H9 (cell line): ENCODE results near the gene CCDC88C. TPM values are rescaled to one million over a fixed set of nuclear protein-coding genes. Genes with fewer than 3 reads are reported as not detected.

Source experiments
- DNase-seq: peaks from one replicate; pipeline ENCODE4 v3.0.0-alpha.2; 2017
- H2AFZ ChIP-seq: one replicate; pipeline ENCODE4 v1.6.1; 2013; ENCODE audit warnings: mild to moderate bottlenecking, low read length, control low read depth, moderate library complexity
- H2AK5ac ChIP-seq: 2 replicates; pipeline ENCODE4 v1.6.1; 2013; ENCODE audit warnings: low read length, control low read depth, mixed read lengths; ENCODE audit not compliant: insufficient read length
- H2BK120ac ChIP-seq: one replicate; pipeline ENCODE4 v1.6.1; 2013; ENCODE audit warnings: low read depth, mild to moderate bottlenecking, low read length, control low read depth, inconsistent platforms; ENCODE audit not compliant: poor library complexity, severe bottlenecking
- H2BK12ac ChIP-seq: 2 replicates; pipeline ENCODE4 v1.6.1; 2013; ENCODE audit warnings: low read length, control low read depth, mixed read lengths, low read depth; ENCODE audit not compliant: insufficient read length
- H2BK15ac ChIP-seq: 2 replicates; pipeline ENCODE4 v1.6.1; 2013; ENCODE audit warnings: low read depth, low read length, control low read depth
- H2BK20ac ChIP-seq: one replicate; pipeline ENCODE4 v1.6.1; 2013; ENCODE audit warnings: low read depth, mild to moderate bottlenecking, low read length, control low read depth, inconsistent platforms; ENCODE audit not compliant: poor library complexity, severe bottlenecking
- H2BK5ac ChIP-seq: 2 replicates; pipeline ENCODE4 v1.6.1; 2013; ENCODE audit warnings: low read length, control low read depth, mixed read lengths; ENCODE audit not compliant: insufficient read length
- H3K14ac ChIP-seq: 2 replicates; pipeline ENCODE4 v1.6.1; 2013; ENCODE audit warnings: low read length, control low read depth; ENCODE audit not compliant: insufficient read depth
- H3K18ac ChIP-seq: 2 replicates; pipeline ENCODE4 v1.6.1; 2013; ENCODE audit warnings: low read depth, mild to moderate bottlenecking, mixed read lengths, low read length, control low read depth; ENCODE audit not compliant: insufficient read length
- H3K23ac ChIP-seq: 2 replicates; pipeline ENCODE4 v1.6.1; 2013; ENCODE audit warnings: low read length, control low read depth, mixed read lengths, low read depth; ENCODE audit not compliant: insufficient read length
- H3K23me2 ChIP-seq: 2 replicates; pipeline ENCODE4 v1.6.1; 2013; ENCODE audit warnings: low read depth, mild to moderate bottlenecking, mixed read lengths, low read length, control low read depth; ENCODE audit not compliant: insufficient read length, poor library complexity, severe bottlenecking
- H3K27ac ChIP-seq: 2 replicates; pipeline ENCODE4 v1.5.1; 2013; ENCODE audit warnings: low read length, control low read depth, mixed read lengths, low read depth; ENCODE audit not compliant: insufficient read length
- H3K27me3 ChIP-seq: 2 replicates; pipeline ENCODE4 v1.6.1; 2013; ENCODE audit warnings: low read length, control low read depth, inconsistent platforms; ENCODE audit not compliant: insufficient read depth
- H3K4ac ChIP-seq: 2 replicates; pipeline ENCODE4 v1.6.1; 2013; ENCODE audit warnings: low read depth, mild to moderate bottlenecking, control low read depth, inconsistent platforms, low read length, moderate library complexity
- H3K4me1 ChIP-seq: 2 replicates; pipeline ENCODE4 v1.6.1; 2013; ENCODE audit warnings: low read length, control low read depth, inconsistent platforms; ENCODE audit not compliant: insufficient read depth
- H3K4me2 ChIP-seq: 2 replicates; pipeline ENCODE4 v1.6.1; 2013; ENCODE audit warnings: low read length, control low read depth, mixed read lengths; ENCODE audit not compliant: insufficient read length, insufficient read depth
- H3K56ac ChIP-seq: 2 replicates; pipeline ENCODE4 v1.6.1; 2013; ENCODE audit warnings: low read depth, mild to moderate bottlenecking, mixed read lengths, low read length, control low read depth; ENCODE audit not compliant: insufficient read length
- H3K79me1 ChIP-seq: 2 replicates; pipeline ENCODE4 v1.6.1; 2013; ENCODE audit warnings: low read depth, mild to moderate bottlenecking, moderate library complexity, low read length, control low read depth, inconsistent platforms; ENCODE audit not compliant: insufficient read depth, poor library complexity, severe bottlenecking
- H3K79me2 ChIP-seq: 2 replicates; pipeline ENCODE4 v1.6.1; 2013; ENCODE audit warnings: low read length, control low read depth, inconsistent platforms; ENCODE audit not compliant: insufficient read depth
- H3K9ac ChIP-seq: 2 replicates; pipeline ENCODE4 v1.6.1; 2013; ENCODE audit warnings: low read length, control low read depth, mixed read lengths; ENCODE audit not compliant: insufficient read length; ENCODE audit errors: extremely low read depth
- H3K9me3 ChIP-seq: one replicate; pipeline ENCODE4 v1.6.1; 2013; ENCODE audit warnings: low read depth, low read length, inconsistent platforms; ENCODE audit not compliant: control insufficient read depth
- H3T11ph ChIP-seq: one replicate; pipeline ENCODE4 v1.6.1; 2013; ENCODE audit warnings: mild to moderate bottlenecking, low read length, control low read depth, inconsistent platforms
- H4K20me1 ChIP-seq: one replicate; pipeline ENCODE4 v1.6.1; 2013; ENCODE audit not compliant: control insufficient read depth, insufficient read length, insufficient read depth
- H4K5ac ChIP-seq: 2 replicates; pipeline ENCODE4 v1.6.1; 2013; ENCODE audit warnings: low read depth, mild to moderate bottlenecking, mixed read lengths, low read length, control low read depth; ENCODE audit not compliant: insufficient read length
- H4K8ac ChIP-seq: replicated peaks from 2 replicates; pipeline ENCODE4 v1.6.1; 2013; ENCODE audit warnings: low read length, control low read depth, mixed read lengths, low read depth; ENCODE audit not compliant: insufficient read length
- H4K91ac ChIP-seq: 2 replicates; pipeline ENCODE4 v1.6.1; 2013; ENCODE audit warnings: low read depth, mild to moderate bottlenecking, moderate library complexity, mixed read lengths, low read length, control low read depth; ENCODE audit not compliant: insufficient read length
- H3K27ac Mint-ChIP-seq, 3 experiments: 2 replicates in 2 of 3; 3 replicates in 1 of 3; pipeline ENCODE4 v1.8.0; 2020 to 2021; ENCODE audit warnings: mixed read lengths in 3 of 3, mild to moderate bottlenecking in 1 of 3, moderate library complexity in 1 of 3
- H3K27me3 Mint-ChIP-seq: 2 replicates; pipeline ENCODE4 v1.8.0; 2021; ENCODE audit warnings: low read depth, mild to moderate bottlenecking, moderate library complexity, mixed read lengths
- H3K36me3 Mint-ChIP-seq, 3 experiments: 2 replicates in 2 of 3; 3 replicates in 1 of 3; pipeline ENCODE4 v1.8.0; 2020 to 2021; ENCODE audit warnings: low read depth in 3 of 3, mixed read lengths in 3 of 3; ENCODE audit not compliant: insufficient read depth in 1 of 3
- H3K4me1 Mint-ChIP-seq, 2 experiments: 2 replicates each; pipeline ENCODE4 v1.8.0; 2020; ENCODE audit warnings: mixed read lengths in 2 of 2
- H3K4me3 Mint-ChIP-seq, 2 experiments: 2 replicates in 1 of 2; 3 replicates in 1 of 2; pipeline ENCODE4 v1.8.0; 2020 to 2021; ENCODE audit warnings: mild to moderate bottlenecking in 2 of 2, mixed read lengths in 2 of 2, moderate library complexity in 1 of 2
- H3K9me3 Mint-ChIP-seq, 2 experiments: 2 replicates in 1 of 2; 3 replicates in 1 of 2; pipeline ENCODE4 v1.8.0; 2020; ENCODE audit warnings: mild to moderate bottlenecking in 2 of 2, mixed read lengths in 2 of 2, moderate library complexity in 1 of 2
- WGBS: extraction: QIAGEN DNeasy Blood & Tissue Kit; methylation state at CpG from one replicate; pipeline ENCODE4 v1.1.7; 2013; ENCODE audit warnings: missing lambda C conversion rate, low lambda C conversion rate, mixed read lengths; ENCODE audit not compliant: insufficient read length; ENCODE audit errors: extremely low coverage; 5-methylcytosine and 5-hydroxymethylcytosine counted together
- total RNA-seq: library from RNA; stranded (reverse); gene quantifications from 2 replicates; pipeline ENCODE4 v1.2.1, GENCODE V29; 2021
- TF ChIP-seq, protein P1 (sequence below): fragments of 200-600 bp; sonication (generic); conservative IDR thresholded peaks from 3 replicates; pipeline ENCODE4 v1.8.0; 2021; ENCODE audit warnings: antibody characterized with exemption, mild to moderate bottlenecking

The CCDC88C gene
- total RNA-seq, 1 experiment from 2014 or later = 52.4 TPM

DNA sequence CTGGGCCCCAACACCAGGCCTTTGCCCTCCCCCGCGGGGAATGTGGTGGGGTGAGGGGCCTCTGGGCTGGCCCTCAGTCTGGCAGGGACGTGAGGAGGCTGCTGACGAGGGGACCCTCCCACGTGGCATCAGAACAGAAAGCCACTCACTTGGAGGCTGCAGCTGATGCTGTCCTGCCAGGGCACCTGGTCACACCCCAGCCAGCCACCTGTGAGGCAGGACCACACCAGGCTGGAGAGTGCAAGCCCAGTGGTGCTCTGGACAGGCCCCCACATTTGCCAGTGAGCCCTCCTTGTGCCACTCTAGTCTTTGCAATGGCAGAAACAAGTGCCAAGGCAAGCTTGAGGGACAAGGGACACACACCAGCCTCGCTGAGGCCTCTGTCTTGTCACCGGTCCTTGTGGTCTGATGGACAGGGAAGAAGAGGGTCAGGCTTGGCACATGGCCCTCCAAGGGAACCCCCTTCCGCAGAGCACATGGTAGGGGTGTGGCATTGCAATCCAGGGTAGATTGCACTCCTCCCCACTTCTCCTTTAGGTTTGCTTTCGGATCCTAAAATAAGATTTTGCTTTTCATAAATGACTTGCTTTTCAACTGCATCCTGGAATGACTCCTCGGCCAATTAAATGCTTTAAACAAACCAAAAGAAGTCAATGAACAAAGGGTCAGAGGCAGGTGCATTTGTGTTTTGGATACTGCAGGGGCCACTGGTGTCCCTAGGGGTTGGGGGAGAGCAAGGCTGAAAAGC, 53.7 kb downstream of the CCDC88C start:
- no peak for DNase-seq

More for the DNA sequence above, 53.7 kb downstream of the CCDC88C start:
- no peak overlapping the region for H2AK5ac ChIP-seq
- H3K4ac ChIP-seq = no peak overlapping the region
- no peaks in the 10 kb centered on the region for H3K27me3 ChIP-seq
- H4K91ac ChIP-seq = no peak overlapping the region
- H3K9ac ChIP-seq = no peak overlapping the region
- peaks cover 3% of the 10 kb centered on the region; the same call in 1 of the 2 replicates for H3K79me2 ChIP-seq
- H3K18ac ChIP-seq = no peak overlapping the region
- H2AFZ ChIP-seq = no peak overlapping the region
- no peaks in the 10 kb centered on the region for H3K9me3 Mint-ChIP-seq
- no peak overlapping the region for H4K8ac ChIP-seq
- TF ChIP-seq, protein P1, sequence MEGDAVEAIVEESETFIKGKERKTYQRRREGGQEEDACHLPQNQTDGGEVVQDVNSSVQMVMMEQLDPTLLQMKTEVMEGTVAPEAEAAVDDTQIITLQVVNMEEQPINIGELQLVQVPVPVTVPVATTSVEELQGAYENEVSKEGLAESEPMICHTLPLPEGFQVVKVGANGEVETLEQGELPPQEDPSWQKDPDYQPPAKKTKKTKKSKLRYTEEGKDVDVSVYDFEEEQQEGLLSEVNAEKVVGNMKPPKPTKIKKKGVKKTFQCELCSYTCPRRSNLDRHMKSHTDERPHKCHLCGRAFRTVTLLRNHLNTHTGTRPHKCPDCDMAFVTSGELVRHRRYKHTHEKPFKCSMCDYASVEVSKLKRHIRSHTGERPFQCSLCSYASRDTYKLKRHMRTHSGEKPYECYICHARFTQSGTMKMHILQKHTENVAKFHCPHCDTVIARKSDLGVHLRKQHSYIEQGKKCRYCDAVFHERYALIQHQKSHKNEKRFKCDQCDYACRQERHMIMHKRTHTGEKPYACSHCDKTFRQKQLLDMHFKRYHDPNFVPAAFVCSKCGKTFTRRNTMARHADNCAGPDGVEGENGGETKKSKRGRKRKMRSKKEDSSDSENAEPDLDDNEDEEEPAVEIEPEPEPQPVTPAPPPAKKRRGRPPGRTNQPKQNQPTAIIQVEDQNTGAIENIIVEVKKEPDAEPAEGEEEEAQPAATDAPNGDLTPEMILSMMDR = no peak
- H3K56ac ChIP-seq = no peak overlapping the region
- no peak overlapping the region for H3K4me3 Mint-ChIP-seq
- no peak overlapping the region for H2BK12ac ChIP-seq
- no peak overlapping the region for H3K4me2 ChIP-seq
- no peaks in the 10 kb centered on the region for H3K27me3 Mint-ChIP-seq
- no peaks in the 10 kb centered on the region for H3K23me2 ChIP-seq
- H3K4me1 ChIP-seq = no peaks in the 10 kb centered on the region; the same call in 1 of the 2 replicates
- H2BK5ac ChIP-seq = no peak overlapping the region
- peaks cover 0 to 5% (median 5%) of the 10 kb centered on the region in 3 experiments; a peak in 4 of 7 replicates for H3K36me3 Mint-ChIP-seq
- no CpG with 5 or more reads among the region's 10 CpGs for WGBS
- H2BK120ac ChIP-seq = no peak overlapping the region
- no peak overlapping the region; a peak in 1 of 7 replicates for H3K27ac Mint-ChIP-seq
- H4K5ac ChIP-seq = no peak overlapping the region
- H3K4me1 Mint-ChIP-seq = peaks cover 35 to 42% of the 10 kb centered on the region in 2 experiments
- H2BK15ac ChIP-seq = no peak overlapping the region
- H3K79me1 ChIP-seq = peaks cover 2% of the 10 kb centered on the region
- H3K14ac ChIP-seq = no peak overlapping the region
- no peaks in the 10 kb centered on the region for H3K9me3 ChIP-seq
- H3T11ph ChIP-seq = no peak overlapping the region
- no peak overlapping the region for H2BK20ac ChIP-seq
- H4K20me1 ChIP-seq = no peaks in the 10 kb centered on the region
- H3K23ac ChIP-seq = no peak overlapping the region
- no peak overlapping the region for H3K27ac ChIP-seq
